ENCODE measurements around the gene COX17. TPM values are rescaled to one million over a fixed set of nuclear protein-coding genes. Genes with fewer than 3 reads are reported as not detected.

COX17 gene
- total RNA-seq, 2 donors from 2014 or later = 26.4 to 29.5 TPM

DNA sequence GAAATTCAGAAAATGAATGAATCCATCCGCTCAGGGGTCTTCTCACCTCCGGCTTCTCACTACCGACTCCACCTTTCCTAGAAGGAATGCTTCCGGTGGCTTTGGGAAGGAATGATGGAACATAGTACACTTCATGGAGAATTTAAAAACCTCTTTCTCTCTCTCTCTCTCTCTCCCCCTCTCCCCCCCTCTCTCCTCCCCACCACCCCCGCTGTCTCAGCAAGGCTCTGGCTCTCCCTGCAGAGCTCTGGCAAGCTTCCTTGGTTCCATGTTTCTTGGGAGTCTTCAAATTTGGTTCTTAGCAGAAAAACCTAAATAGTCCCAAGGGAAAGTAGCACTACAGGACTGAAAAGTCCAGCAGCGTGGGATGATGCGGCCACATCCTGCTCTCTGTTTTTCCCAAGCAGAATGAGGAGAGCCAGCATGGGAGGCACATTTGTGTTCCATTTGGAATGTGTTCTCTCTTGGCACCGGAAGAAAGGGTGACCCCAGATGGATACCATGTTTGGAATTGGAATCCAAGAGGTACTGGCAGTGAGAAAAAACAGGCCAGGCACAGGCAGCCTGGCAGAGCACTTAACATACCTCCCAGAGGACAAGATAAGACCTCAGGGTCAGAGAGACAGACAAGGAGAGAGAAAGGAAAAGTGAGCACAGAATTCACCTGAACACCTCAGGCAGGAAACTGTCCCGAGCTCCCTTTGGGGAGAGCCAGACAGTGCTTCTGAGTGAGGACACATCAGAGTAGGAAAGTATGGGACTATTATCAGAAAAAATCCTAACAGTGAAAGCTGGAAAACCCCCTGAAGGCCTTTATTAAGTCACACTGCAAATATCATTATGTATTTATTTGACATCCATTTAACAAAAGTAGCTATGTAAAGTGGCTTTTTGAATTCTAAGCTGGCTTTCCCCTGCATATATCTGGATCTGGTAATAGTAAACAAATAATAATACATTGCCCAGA, 16.4 kb downstream of the COX17 start, which contains the start of gene POPDC2:
TSS of gene POPDC2 (minus strand) at position 116 of the 967 bp plus-strand sequence. CDS start 166 bp downstream, outside the sequence.
- 61% methylated on average over 9 of the region's 9 CpGs for WGBS
- no peaks in the 10 kb centered on the region for H3K9me3 ChIP-seq
- H3K36me3 ChIP-seq = no peaks in the 10 kb centered on the region
- no peak for DNase-seq (ENCODE audit: low spot score)
- H3K4me3 ChIP-seq = peak within 1 kb of the TSS in 1 of 2 donors; percentile 4
- intact Hi-C loops (cut with DNase I) = loop anchor here (5.0 kb wide), 1 partner anchor 83 kb away; the partner anchor contains the start of gene ADPRH
- H3K27me3 ChIP-seq (replicated peaks; ENCODE audit: insufficient read depth) = no peaks in the 10 kb centered on the region
- no peak for TF ChIP-seq POLR2A (IDR thresholded peaks at IDR 0.05)
- TF ChIP-seq CTCF (IDR thresholded peaks at IDR 0.05) = no peak
- no peak for TF ChIP-seq POLR2AphosphoS5 (IDR thresholded peaks at IDR 0.05)
- peak within 1 kb of the TSS; percentile 31 to 49 for H3K27ac ChIP-seq
- H3K4me1 ChIP-seq (replicated peaks) = no peaks in the 10 kb centered on the region

DNA sequence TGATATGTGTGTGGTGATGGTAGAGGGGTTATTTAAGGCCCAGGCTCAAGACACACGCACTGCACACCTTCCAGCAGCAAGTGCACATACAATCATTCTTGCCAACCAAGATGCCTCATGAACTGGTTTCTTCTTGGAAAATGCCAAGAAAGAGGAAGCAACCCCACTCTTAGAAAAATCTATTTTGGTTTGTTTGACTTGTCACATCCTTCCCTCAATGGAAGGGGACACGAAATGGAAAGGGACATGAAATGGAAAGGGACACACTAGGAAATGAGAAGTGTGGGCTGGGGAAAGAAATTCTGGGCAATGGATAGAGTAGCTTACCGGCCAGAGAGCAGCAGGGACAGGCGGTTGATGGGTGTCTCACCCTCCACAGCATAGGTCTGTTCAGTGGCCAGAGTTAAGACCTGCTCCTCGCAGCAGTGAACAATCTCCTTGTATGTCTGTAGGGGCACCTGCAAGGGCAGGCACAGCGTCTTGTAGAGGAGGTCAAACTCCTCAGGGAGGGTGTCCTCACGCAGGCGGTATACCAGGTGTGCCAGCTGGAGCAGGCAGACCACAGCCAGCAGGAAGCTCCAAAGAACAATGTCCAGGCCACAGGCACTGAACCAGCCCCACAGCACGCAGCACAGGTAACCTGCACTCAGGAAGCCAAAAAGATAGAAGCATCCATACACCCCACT, 17.5 kb downstream of the COX17 start:
- no peaks in the 10 kb centered on the region for H3K27me3 ChIP-seq (replicated peaks; ENCODE audit: insufficient read depth)
- H3K36me3 ChIP-seq = no peaks in the 10 kb centered on the region
- WGBS = 74% methylated on average over 9 of the region's 9 CpGs
- DNase-seq (ENCODE audit: low spot score) = no peak
- no peaks in the 10 kb centered on the region for H3K4me1 ChIP-seq (replicated peaks)
- H3K4me3 ChIP-seq = peak overlapping the region in 1 of 2 donors; percentile 4
- intact Hi-C loops (cut with DNase I) = loop anchor here (5.0 kb wide), 1 partner anchor 82 kb away; the partner anchor contains the start of gene ADPRH
- H3K27ac ChIP-seq = peak overlapping the region; percentile 8 to 49
- TF ChIP-seq CTCF (IDR thresholded peaks at IDR 0.05) = no peak
- TF ChIP-seq POLR2AphosphoS5 (IDR thresholded peaks at IDR 0.05) = no peak
- TF ChIP-seq POLR2A (IDR thresholded peaks at IDR 0.05) = no peak
- no peaks in the 10 kb centered on the region for H3K9me3 ChIP-seq

DNA sequence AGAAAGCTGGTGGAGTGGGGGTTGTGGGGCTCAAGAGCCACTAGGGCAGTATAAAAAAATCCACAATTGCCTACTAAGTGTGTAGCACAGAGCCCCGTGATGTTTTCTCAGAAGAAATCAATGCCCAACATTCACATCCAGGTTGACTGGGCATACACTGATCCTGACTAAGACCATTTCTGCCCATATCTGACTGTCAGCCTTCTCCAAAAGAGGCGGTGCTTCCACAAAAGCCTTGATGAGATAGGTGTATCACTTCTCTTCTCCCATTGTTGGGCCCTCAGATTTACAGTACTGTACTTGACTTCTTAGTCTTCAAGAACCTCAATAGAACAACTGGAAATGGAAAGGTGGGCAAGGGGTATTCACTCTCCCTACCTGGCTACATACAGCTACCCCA, 18.2 kb downstream of the COX17 start:
- intact Hi-C loops (cut with DNase I) = no loop called here
- no peak overlapping the region for H3K4me3 ChIP-seq
- WGBS = 98% methylated on average over 2 of the region's 2 CpGs
- no peak for DNase-seq (ENCODE audit: low spot score)
- TF ChIP-seq POLR2AphosphoS5 (IDR thresholded peaks at IDR 0.05) = no peak
- TF ChIP-seq CTCF (IDR thresholded peaks at IDR 0.05) = no peak
- no peak for TF ChIP-seq POLR2A (IDR thresholded peaks at IDR 0.05)
- H3K27me3 ChIP-seq (replicated peaks; ENCODE audit: insufficient read depth) = no peaks in the 10 kb centered on the region
- H3K9me3 ChIP-seq = no peaks in the 10 kb centered on the region
- H3K27ac ChIP-seq = no peak overlapping the region
- no peaks in the 10 kb centered on the region for H3K4me1 ChIP-seq (replicated peaks)
- H3K36me3 ChIP-seq = no peaks in the 10 kb centered on the region

GRCh38 chr3:119657887-119658702, 19.1 kb downstream of the COX17 start:
- H3K4me3 ChIP-seq = no peak overlapping the region
- 70% methylated on average over 4 of the region's 4 CpGs for WGBS

More at GRCh38 chr3:119657887-119658702, 19.1 kb downstream of the COX17 start:
- H3K4me1 ChIP-seq (replicated peaks) = no peaks in the 10 kb centered on the region
- no peak for TF ChIP-seq POLR2A (IDR thresholded peaks at IDR 0.05)
- no peak for TF ChIP-seq POLR2AphosphoS5 (IDR thresholded peaks at IDR 0.05)
- TF ChIP-seq CTCF (IDR thresholded peaks at IDR 0.05) = no peak
- H3K9me3 ChIP-seq = no peaks in the 10 kb centered on the region
- no peaks in the 10 kb centered on the region for H3K36me3 ChIP-seq
- H3K27me3 ChIP-seq (replicated peaks; ENCODE audit: insufficient read depth) = no peaks in the 10 kb centered on the region
- H3K27ac ChIP-seq = no peak overlapping the region
- no peak for DNase-seq (ENCODE audit: low spot score)
- intact Hi-C loops (cut with DNase I) = no loop called here
